Fibroblast of the aortic adventitia (primary cell): ENCODE data around the gene STAC2. TPM values are rescaled to one million over a fixed set of nuclear protein-coding genes. Genes with fewer than 3 reads are reported as not detected.

ENCODE experiments used
- DNase-seq: peaks from one replicate; pipeline ENCODE4 v3.0.0-alpha.2; 2010; ENCODE audit warnings: low read depth
- H3K4me3 ChIP-seq: 2 replicates; pipeline ENCODE4 v1.5.1; 2011; ENCODE audit warnings: low read depth, mild to moderate bottlenecking, control low read depth, low read length, moderate library complexity
- total RNA-seq: library from RNA; depleted of rRNA; stranded (reverse); fragments of >200 nt; gene quantifications from 2 replicates; pipeline ENCODE4 v1.2.3, GENCODE V29; 2012; ENCODE audit warnings: low replicate concordance
- TF ChIP-seq, protein P1 (sequence below): IDR thresholded peaks from 2 replicates; pipeline ENCODE4 v1.5.1; 2011; ENCODE audit warnings: mild to moderate bottlenecking, low read length, control low read depth, inconsistent platforms; ENCODE audit not compliant: insufficient read depth

The STAC2 gene
- total RNA-seq, 1 donor = 0.18 TPM

DNA sequence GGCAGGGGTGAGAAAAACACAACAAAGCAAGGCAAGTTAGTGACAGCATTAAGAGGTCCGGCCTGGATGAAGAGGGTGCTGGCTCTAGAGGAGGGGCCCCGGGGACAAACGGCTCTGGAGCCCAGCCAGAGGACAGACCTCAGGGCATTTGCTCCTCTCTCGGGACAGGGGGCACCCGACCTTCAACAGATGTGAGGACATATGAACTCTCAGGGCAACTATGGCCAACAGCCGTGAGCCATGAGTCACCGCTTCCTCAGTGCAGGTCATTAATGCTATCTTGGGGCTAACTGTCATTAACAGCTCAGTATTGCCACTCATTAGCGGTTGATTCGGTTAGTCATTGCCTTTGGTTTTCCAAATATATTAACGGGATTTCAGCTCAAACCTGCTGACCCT lies 50.1 kb downstream of the STAC2 start:
- TF ChIP-seq, protein P1, sequence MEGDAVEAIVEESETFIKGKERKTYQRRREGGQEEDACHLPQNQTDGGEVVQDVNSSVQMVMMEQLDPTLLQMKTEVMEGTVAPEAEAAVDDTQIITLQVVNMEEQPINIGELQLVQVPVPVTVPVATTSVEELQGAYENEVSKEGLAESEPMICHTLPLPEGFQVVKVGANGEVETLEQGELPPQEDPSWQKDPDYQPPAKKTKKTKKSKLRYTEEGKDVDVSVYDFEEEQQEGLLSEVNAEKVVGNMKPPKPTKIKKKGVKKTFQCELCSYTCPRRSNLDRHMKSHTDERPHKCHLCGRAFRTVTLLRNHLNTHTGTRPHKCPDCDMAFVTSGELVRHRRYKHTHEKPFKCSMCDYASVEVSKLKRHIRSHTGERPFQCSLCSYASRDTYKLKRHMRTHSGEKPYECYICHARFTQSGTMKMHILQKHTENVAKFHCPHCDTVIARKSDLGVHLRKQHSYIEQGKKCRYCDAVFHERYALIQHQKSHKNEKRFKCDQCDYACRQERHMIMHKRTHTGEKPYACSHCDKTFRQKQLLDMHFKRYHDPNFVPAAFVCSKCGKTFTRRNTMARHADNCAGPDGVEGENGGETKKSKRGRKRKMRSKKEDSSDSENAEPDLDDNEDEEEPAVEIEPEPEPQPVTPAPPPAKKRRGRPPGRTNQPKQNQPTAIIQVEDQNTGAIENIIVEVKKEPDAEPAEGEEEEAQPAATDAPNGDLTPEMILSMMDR = no peak
- H3K4me3 ChIP-seq = no peak overlapping the region
- no peak for DNase-seq

DNA sequence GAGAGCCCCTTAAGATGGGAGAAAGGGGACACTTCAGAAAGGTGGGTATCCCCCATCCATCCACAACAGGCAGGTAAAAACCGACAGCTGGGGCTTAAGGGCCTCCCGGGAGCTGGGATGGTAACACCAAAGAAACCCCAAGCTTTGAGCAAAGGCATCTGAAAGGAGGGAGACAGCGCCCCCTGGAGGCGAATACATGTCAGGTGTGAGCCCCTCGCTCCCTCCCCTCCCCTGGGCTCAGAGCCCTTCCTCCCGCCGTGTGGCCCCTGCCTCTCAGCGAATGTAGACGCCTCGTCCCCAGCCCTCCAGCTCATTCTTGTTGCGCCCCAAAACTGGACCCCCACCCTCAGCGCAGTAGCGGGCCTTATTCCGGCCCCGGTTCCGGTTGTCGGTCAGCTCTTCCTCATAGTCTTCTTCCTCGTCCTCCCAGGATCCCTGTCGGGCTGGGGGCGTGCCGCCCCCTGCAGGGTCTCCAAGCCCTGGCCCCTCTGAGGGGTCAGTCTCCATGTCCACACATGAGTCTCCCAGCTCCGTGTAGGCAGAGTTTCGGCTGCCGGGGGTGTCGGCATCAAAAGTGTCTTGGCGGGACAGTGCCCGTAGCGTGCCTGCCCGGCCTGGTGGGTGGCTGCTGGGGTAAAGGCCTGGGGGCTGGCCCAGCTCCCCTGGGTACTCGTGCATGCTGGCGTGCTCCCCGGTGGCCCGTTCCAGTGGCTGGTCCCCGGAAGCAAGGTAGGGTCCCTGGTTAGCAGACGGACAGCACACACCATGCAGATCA lies 50.6 kb downstream of the STAC2 start:
- H3K4me3 ChIP-seq = no peak overlapping the region
- TF ChIP-seq, protein P1 = peak; percentile 73
- peak; percentile 63 for DNase-seq

DNA sequence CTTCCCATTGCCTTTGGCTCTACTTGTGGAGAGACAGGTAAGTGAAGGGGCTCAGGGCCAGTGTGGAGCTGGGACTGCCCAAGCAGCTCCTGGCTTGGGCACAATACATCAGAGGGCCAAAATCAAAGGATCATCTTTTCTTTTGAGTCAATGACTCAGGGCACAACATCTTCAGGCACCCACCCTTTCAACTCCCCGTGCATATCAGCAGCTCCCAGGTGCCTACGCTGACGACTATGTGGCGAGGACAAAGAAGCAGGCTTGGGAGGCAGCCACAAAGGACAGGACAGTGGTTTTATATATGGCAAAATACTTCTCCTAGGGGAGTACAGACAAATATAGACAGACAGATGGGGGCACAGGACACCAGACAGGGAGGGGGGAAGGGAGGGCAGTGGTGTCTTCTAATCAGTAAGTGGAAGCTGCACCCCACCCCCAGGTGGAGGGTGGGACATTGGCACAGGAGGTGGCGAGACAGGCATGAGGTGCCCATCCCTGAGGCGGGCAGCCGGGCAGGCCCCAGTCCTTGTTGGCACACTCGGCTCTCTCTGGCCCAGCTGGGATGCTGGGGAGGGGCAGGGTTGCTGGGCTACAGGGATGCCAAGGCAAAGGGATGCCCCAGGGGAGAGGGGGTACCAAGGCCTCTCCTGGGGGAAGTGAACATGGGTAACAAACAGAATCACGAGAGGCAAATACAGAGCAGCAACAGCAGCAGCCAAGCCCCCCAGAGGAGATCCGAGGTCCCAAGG lies 52.0 kb downstream of the STAC2 start:
- TF ChIP-seq, protein P1 = no peak
- no peak overlapping the region for H3K4me3 ChIP-seq
- no peak for DNase-seq

DNA sequence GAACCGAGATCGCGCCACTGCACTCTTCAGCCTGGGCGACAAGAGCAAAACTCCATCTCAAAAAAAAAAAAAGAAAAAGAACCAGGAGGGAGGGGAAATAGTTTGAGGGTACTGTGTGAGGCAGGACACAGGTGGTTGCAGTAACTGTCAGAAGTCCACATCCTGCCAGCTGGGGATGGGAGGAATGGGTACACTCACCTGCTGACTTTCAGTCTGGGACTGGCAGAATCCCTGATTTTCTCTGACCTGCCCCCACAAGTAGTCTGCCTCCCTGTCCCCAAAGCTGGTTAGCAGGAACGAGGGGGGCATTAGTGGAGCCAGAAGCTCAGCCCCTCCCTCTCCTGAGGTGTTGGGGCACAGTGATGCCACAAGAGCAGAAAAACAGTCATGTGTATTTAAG lies 52.7 kb downstream of the STAC2 start:
- TF ChIP-seq, protein P1 = no peak
- no peak for DNase-seq
- H3K4me3 ChIP-seq = no peak overlapping the region

DNA sequence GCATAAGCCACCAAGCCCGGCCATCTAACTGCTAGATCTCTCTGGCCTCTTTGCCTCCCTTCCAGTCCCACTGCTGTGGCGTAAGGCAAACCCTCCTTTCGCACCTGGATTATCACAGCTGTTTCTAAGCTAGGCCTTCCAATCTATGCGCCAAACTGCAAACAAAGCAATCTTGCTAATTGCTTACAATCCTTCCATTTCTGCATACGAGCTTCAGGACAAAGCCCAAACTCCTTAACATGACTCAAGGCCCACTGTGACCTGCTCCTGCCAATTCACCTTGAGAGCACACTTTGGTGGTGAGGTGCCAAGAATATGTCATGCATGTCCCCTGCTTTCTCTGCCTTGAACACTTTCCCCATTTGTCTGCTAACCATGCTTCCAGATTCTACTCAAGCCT lies 53.8 kb downstream of the STAC2 start:
- DNase-seq = no peak
- H3K4me3 ChIP-seq = no peak overlapping the region
- TF ChIP-seq, protein P1 = no peak

DNA sequence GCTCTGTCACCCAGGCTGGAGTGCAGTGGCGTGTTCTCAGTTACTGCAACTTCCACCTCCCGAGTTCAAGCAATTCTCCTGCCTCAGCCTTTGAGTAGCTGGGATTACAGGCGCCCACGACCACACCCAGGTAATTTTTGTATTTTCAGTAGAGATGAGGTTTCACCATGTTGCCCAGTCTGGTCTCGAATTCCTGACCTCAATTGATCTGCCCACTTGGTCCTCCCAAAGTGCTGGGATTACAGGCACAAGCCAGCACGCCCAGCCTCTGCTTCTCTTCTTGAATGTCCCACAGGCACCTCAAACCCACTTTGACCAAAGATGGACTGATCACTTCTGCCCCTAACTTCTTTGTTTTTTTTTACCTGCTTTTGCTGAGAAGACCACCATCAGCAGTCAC lies 55.2 kb downstream of the STAC2 start:
- DNase-seq = no peak
- TF ChIP-seq, protein P1 = no peak

More for the DNA sequence above, 55.2 kb downstream of the STAC2 start:
- H3K4me3 ChIP-seq = no peak overlapping the region
